ENCODE results near the gene LRRC39.

The LRRC39 gene

DNA sequence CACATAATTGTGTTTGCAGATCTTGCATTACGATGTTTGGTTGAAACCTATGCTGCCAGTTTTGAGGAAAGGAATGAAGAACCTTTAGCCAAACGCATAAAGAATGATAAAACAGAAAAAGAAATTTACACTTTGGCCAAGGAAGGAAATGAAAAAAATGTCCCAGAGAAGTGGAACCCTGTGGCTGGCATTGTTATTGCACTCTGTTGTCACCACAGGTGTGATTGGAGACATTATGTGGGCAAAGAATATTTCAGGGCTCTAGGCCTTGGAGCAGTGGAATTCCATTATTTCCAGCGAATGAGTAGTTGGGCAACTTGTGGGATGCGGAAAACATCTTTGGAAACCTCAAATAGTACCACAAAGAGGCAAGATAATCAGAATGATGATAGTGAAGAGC, 30.2 kb downstream of the LRRC39 start:
- DNase-seq (ENCODE audit: low spot score), result no peak

DNA sequence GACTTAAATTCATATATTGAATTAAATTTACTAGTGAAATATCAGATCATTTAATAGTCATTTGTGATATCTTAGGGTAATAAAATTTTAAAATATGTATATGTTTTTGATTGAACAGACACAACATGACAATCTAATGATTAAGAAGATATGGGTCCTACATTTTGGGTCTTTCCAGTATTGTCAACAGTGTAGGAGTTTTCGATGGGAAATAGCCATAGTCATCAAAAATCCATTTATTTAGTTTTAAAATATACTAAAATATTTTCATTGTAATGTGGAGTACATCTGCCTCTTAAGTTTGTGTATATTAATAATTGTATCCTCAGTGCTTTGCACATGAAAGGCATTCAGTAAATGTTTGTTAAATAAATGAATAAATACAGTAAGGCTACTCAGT, 31.1 kb downstream of the LRRC39 start:
- DNase-seq (ENCODE audit: low spot score), result no peak

DNA sequence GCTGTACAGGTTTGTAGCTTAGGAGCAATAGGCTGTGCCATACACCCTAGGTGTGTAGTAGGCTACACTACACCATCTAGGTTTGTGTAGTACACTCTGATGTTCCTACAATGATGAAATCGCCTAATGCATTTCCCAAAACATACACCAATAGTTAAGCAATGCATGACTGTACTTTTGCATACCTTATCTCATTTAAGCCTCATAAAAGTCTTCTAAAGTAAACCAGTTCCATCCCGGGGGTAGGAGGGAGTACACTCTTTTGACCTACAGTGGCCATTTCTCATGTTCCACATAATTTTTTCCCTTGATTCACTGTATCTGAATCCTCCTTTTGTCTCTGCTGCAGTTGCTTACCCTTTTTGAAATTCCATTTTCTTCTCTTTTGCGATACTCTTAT, 32.9 kb downstream of the LRRC39 start:
- DNase-seq (ENCODE audit: low spot score), result no peak

DNA sequence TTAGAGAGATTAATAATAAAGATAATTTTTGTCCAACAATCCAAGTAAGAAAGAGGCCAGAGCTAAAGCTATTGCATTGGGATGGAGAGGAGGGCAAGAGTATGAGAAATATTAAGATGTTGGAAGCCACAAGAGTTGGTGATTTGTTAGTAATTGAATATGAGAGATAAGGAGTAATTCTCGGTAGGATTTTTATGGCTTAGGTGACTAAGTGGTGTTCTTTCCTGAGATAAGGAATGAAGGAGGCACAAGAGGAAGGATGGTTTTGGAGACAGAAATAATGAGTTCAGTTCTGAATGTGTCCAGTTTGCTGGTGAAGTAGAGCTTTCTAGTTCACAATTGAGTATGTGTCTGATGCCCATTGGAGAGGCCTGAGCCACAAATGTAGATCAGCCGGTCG, 35.7 kb downstream of the LRRC39 start:
- no peak for DNase-seq (ENCODE audit: low spot score)

DNA sequence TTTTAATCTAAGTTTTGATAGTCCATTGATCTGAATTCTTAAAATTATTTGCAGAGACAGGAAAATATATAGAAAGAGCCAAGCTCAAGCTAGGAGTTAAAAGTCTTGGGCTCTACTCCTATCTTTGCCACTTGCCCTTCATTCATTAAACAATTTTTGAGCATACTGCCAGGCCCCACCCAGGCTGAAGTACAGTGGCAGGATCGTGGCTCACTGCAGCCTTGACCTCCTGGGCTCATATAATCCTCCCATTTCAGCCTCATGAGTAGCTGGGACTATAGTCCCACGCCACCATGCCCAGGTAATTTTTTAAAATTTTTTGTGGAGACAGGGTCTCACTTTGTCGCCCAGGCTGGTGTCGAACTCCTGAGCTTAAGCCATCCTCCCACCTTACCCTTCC, 36.9 kb downstream of the LRRC39 start:
- DNase-seq (ENCODE audit: low spot score), result no peak

DNA sequence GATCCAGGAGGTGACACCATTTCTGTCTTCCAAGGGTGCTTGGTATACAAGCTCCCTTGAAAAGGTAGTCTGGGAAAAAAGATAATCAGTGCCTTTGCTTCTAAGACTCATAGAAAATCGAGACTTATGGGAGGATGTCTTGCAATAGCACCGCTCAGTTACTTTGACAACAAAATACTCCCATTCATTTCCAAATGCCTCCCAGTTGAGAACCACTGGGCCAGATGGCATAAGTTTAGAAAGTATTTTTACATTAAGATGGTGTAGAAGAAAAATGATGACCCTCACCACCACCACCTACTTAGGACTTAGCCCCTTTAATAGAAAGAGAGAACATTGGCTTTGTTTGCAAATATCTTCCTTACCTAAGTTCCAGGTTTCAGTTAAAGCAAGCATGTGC, 40.5 kb downstream of the LRRC39 start:
- DNase-seq (ENCODE audit: low spot score), result no peak

DNA sequence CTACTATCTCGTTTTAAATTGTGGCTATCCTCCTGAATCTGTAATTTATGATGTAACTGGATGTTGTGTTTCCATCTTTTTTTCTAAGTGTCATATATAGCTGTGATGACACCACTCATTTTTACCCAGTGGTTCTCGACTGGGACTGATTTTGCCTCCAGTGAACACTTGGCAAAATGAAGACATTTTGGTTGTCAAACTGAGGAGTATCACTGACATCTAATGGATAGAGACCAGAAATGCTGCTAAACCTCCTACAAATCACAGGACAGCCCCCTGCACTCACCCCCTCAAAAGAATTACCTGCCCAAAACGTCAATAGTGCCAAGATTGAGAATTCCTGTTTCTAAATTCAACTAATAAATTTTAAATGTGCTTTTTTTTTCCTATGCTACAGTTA, 43.2 kb downstream of the LRRC39 start:
- DNase-seq (ENCODE audit: low spot score), result no peak

DNA sequence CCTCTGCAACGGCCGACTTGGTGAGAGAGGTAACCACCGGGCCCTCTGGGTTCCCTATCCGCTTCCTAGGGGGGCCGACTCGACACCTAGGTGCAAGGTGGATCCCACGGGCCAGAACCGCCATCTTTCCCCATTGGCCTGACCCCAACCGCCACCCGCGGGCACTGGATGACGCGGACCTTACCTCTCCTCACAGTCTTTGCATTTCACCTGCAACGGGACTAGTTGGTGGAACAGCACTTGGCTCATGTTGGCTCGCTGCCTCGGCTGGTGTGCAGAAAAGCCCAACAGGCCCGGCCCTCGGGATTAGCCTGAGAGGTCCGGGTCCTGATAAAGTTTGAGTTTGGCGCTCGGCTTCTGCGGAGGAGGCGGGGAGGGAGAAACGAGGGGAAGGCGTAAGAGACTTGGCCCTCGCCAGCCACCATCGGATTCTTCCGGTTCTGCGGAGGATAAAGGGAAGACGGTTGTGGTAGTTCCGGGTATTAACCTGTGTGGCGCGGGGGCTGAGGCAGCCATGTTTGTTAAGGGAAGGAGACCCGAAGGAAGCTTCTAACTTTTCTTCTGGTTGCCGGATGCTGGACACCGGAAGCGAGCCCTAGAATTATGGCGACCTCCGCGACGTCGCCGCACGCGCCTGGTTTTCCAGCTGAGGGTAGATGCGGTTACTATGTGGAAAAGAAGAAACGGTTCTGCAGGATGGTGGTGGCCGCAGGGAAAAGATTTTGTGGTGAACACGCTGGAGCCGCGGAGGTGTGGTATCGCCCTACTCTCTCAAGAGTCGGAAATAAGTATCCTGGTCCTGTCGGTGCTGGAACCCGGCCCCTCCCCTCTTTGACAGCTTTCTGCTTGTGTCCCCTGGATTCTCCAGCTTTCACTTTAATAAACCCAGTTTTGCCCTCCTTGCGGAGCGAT, 45.2 kb downstream of the LRRC39 start, which contains the start of the genes SASS6 and TRMT13:
TSS of gene SASS6 (minus strand) at position 365 of the 912 bp plus-strand sequence. CDS start at position 249, 116 bp downstream.
TSS of gene TRMT13 (plus strand) at position 598 of the 912 bp plus-strand sequence. CDS start at position 604, 6 bp downstream.
- DNase-seq (ENCODE audit: low spot score), result peak; percentile 97

DNA sequence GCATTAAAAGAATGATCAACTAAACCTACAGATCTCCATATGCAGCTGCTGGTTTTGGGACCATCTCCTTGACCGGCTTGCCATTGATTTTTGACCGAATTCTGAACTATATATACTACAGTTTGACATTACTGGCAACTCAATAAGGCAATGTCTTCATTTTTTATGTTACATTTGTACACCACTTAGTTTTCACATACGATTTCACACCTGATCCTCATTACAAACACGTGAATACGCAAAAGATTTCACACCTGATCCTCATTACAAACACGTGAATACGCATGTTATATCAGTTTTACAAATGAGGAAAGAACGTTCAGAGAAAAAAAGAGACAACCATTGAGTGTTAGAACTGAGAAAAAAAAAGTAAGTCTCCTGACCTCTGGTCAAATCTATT, 46.4 kb downstream of the LRRC39 start:
- no peak for DNase-seq (ENCODE audit: low spot score)

DNA sequence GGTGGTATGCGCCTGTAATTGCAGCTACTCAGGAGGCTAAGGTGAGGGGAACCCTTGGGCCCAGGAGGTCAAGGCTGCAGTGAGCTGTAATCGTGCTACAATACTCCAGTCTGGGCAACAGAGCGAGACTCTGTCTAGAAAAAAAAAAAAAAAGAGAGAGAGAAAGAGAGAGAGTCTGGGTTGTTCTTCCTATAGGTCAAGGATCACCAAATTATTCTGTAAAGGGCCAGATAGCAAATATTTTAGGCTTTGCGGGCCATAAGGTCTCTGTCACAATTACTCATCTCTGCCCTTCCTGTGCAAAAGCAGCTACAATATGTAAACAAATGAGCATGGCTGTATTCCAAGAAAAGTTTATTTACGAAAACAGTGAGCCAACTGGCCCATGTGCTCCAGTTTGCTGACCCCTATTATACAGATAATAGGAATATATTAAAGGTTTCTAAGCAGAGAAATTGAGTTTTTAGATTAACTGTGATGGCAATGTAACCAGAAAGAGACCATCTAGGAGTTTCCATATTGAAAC, 47.4 kb downstream of the LRRC39 start:
- no peak for DNase-seq (ENCODE audit: low spot score)

DNA sequence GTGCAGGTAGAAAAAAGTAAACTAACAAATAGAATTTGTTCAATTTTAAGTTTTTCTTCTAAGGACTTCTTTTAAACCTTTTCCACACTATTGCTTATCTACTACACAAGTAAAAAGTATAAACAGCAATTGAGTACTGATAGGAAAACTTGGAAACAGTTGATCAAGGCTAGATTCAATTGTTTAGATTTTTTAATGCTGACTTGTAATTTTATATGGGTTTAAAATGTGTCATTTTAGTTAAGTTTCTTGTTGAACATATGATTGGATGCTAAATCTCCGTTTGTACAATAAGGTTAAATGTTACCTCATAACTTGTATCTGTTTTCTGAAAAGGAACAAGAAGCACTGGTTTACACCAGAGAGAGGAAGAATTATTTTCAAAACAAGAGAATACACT, 50.8 kb downstream of the LRRC39 start:
- DNase-seq (ENCODE audit: low spot score), result no peak

DNA sequence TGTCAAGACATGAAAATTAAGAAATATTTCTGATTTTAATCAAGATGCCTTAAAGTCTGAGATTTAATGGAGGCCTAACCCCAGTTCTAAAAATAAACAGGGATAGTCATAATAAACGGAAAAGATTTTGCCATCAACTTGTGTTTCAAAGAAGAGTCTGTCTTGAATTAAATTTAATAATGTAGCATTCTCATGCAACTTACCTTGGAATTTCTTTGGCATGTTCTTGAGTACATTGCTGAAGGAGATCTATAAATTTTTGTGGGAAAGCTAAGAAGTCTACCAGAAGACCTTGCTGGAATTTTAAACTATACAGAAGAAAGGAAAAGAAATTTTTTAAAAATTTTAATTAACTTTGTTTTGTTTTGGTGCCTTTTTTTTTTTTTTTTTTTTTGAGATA, 55.9 kb downstream of the LRRC39 start:
- no peak for DNase-seq (ENCODE audit: low spot score)

DNA sequence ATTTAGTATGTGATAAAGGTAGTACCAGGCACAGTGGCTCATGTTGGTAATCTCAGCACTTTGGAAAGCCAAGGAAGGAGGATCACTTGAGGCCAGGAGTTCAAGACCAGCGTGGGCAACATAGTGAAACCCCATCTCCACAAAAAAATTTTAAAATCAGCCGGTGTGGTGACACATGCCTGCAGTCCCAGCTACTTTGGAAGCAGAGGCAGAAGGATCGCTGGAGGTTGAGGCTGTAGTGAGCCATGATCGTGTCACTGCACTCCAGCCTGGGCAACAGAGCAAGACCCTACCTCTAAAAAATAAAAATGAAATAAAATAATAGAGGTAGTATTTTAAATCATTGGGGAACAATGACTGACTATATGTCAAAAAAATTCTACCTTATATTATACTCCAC, 62.5 kb downstream of the LRRC39 start:
- DNase-seq (ENCODE audit: low spot score), result no peak

DNA sequence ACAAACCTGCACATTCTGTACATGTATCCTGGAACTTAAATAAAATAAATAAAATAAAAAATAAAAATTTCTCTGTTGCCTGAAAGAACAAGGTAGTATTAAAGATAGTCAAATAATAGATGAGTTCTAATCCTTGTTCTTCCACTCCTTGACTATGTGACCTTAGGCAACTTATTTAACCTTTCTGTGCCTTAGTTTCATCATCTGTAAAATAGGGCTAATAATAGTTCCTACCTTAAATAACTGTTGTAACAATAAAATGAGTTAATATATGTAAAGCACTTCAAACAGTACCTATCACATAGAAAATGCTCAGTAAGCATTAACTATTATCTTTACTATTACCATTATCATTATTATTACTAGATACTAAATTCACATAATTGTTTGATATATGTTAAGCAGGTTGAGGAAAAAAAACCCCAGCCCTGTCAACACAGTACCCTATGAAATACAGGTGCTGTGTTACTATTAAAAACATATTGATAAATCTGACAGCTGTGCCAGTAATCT, 68.4 kb downstream of the LRRC39 start:
- no peak for DNase-seq (ENCODE audit: low spot score)

DNA sequence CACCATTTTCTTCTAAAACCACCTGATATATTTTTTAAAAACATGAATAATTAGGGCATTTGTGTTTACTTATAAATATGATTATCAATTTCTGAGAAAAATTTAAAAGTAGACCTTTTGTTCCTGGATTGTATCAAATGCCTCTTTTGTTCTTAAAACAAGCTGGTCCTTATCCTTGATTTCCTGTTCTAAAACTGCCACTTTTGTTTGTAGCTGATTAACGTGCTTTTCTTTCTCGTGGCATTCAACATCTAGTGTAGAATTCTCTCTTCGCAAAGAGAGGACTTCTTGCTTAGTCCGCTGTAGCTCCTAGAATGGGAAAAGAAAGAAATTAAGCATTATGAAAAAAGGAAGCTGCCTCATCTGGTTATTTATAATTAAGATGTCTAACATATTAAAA, 70.4 kb downstream of the LRRC39 start:
- no peak for DNase-seq (ENCODE audit: low spot score)

DNA sequence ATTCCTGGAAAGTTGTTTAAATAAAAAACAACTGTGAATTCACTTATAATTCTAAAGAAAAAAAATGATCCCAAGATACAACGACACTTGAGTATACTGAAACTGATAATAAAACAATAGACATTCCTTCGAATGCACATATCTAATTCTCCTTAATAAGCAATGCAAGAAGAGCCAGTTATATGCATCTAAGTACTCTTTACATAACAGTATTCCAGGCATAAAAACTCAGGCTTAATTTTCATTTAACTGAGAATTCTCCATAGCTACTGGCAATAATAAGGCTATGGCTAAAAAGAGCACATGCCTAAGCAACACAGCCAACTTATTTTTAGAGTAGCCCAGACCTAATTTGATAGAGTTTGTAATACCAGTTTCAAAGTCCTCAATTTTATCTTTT, 76.5 kb downstream of the LRRC39 start:
- DNase-seq (ENCODE audit: low spot score), result no peak

DNA sequence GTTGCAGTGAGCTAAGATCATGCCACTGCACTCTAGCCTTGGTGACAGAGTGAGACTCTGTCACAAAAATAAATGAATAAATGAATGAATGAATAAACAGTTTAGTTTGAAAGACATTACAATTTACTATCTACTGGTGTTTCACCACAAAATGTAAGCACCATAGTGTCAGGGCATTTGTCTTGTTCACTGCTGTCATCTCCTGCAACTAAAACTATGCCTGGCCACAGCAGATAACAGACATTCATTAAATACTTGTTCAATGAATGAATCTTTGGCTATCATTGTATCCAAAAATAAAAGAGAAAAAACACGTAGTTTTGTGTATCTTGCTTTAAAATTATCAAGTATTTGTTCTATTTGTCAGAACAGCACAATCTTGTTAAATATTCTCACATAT, 77.9 kb downstream of the LRRC39 start:
- DNase-seq (ENCODE audit: low spot score), result no peak

Small RNA genes lying within 50 kb of the gene (small RNA-seq; reads per million reads assigned to genes)
- gene AC093019.1, result 0.13 to 0.18 reads per million in 2 experiments
- gene RPL23AP90, result 0 reads per million in 2 experiments

Measured in SK-N-DZ (cell line).